Bladder microvascular endothelial cell (primary cell): ENCODE results near the gene CES2. TPM values are rescaled to one million over a fixed set of nuclear protein-coding genes. Genes with fewer than 3 reads are reported as not detected.

ENCODE experiments used
- total RNA-seq: library from RNA; depleted of rRNA; stranded (reverse); fragments of >200 nt; gene quantifications from 2 replicates; pipeline ENCODE4 v1.2.3, GENCODE V29; 2014

Gene CES2, protein sequence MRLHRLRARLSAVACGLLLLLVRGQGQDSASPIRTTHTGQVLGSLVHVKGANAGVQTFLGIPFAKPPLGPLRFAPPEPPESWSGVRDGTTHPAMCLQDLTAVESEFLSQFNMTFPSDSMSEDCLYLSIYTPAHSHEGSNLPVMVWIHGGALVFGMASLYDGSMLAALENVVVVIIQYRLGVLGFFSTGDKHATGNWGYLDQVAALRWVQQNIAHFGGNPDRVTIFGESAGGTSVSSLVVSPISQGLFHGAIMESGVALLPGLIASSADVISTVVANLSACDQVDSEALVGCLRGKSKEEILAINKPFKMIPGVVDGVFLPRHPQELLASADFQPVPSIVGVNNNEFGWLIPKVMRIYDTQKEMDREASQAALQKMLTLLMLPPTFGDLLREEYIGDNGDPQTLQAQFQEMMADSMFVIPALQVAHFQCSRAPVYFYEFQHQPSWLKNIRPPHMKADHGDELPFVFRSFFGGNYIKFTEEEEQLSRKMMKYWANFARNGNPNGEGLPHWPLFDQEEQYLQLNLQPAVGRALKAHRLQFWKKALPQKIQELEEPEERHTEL
- total RNA-seq: 14.2 and 17.7 TPM in 2 replicates

DNA sequence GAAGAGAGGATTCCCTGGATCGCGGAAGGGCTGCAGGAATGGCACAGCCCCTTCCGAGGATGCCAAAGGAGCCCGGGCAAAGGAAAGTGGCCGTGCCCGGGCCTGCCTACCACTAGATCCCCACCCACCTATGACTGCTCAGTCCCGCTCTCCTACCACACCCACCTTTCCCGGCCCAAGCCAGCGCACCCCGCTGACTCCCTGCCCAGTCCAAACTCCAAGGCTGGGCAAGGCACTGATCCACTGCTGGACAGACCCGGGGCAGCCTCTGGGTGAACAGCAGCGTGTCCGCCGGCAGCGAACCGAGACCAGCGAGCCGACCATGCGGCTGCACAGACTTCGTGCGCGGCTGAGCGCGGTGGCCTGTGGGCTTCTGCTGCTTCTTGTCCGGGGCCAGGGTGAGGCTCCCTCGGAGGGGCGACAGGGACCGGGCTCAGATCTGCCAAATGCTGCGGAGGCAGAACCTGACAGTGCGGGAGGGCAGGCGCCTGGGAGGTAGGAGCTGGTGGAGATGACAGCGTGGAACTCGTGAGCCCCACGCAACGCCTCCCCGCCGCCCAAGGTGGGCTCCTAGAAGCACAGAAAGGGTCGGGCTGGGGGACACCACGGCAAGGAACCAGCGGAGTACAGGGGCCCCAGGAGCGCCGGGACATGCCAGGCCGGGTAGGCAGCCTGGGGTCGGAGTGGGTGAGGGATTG is at the start of gene CES2:
Gene CES2 (plus strand): TSS at position 203 of the 698 bp plus-strand sequence. CDS start 120 bp downstream, at position 323.

DNA sequence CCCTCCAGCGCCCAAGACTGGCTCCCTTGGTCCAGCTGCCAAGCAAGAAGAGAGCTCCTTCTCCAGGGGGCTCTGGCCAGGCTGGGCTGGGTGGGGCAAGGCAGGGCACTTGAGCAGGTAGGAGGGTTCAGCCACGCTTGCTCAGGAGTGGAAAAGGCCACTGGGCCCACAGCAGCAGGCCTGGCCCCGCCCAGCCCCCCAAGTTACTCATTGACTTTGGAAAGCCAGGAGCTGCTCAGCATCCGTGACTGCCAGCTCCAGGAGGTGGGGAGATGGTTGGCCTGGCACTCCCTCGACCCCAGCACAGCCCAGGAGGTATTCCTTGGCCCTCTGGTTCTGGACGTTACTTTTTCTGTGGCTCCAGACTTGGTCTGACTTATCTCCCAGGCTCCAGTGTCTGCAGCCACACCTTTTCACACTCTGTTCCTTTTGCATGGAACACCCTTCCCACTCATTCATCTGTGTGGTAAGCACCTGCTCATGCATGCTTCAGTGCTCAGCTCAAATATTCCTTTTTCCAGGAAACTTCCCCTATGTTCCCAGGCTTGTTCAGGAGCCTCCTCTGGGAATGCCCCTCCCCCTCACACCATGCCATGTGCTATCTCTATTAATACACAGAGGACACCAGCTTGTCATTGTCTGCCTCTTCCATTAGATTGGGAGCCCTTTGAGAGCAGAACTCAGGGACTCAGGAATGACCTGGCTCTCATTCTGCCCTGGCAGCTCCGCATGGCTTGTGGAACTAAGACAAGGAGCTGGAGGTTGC is 16.3 kb upstream of the CES2 start, which contains the start of gene CDH16:
Gene CDH16 (minus strand): TSS at position 83 of the 766 bp plus-strand sequence. CDS start 820 bp downstream, outside the sequence.

DNA sequence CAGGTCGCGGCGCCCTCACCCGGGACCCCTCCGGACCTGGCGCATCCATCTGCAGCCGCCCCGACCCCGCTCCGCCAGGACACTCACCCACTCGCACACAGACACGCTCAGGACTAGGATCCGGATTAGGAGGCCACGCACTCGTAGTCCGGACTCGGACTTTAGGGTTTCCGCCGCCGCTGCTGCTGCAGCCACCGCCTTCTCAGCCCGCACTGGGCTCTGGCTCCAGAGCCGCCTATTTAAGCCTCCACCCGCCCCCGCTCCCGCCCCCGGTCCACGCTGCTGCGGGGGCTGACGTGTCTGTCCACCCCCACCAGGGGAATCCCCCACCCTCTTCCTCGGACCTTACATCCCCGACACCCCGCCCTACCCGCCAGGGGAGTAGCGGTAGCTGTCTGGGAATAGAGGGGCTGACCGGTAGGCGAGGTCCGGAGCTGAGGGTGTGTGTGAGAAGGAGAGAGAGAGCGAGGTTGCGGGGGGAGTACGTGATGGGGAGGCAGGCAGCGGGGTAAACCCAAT is 9.9 kb upstream of the CES2 start, which contains the start of gene RRAD:
Gene RRAD (minus strand): TSS at position 214 of the 519 bp plus-strand sequence. CDS start 356 bp downstream, outside the sequence.

DNA sequence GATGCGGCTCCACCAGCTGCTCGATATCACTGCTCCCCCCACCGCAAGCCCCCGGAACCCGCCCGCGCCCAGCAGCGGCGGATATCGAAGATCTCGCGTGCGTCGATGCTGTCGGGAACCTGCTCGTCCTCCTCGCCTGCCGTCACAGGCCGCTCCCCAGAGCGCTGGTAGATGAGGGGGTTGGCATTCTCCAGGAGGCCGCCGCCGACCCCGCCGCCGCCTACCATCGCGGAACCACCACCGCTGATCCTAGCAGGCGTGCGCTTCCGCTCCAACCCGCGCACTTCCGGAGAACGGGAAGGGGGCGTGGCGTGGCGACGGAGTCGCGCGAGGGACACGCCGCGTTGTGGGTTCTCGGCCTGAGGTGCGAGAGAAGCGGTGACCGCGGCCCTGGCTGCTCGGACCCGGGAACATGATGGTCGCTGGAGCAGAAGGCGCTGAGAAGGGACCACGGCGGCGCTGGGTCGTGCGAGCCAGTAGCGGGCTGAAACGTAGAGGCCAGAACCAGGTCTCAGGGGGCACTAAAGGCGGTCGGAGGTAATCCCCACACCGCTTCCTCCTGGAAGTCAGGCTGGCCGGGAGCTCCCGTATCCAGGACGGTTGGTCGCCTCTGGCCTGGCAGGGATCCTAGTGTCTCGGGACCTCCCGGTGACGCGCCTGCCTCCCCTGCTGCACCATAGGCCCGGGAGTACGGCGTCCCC is 1.0 kb upstream of the CES2 start, which contains the start of gene CIAO2B:
Gene CIAO2B (minus strand): TSS at position 265 of the 701 bp plus-strand sequence. CDS start 38 bp downstream, at position 227.

DNA sequence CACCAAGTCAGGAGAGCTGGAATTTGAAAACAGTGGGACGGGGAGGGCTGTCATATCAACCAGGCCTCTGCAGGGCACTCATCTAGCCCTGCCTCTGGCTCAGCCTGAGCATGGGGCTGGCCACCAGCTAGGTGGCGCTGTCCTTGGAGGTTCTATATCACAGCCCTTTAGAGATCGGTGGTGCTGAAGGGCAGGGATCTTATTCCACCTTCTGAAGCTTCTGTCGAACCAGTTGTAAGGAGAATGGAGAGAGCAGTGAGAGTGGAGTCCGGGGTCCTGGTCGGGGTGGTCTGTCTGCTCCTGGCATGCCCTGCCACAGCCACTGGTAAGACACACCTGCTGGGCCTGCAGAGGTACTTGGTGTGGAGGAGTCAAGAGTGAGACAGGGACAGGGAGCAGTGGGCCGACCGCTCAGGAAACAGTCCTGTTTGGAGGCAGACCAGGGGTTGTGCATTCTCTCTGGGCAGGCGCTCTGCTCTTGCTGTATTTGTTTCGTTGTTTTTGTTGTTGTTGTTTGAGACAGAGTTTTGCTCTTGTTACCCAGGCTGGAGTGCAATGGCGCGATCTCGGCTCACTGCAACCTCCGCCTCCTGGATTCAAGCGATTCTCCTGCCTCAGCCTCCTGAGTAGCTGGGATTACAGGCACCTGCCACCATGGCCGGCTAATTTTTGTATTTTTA is 25.9 kb downstream of the CES2 start, which contains the start of gene CES3:
Gene CES3 (plus strand): TSS at position 202 of the 680 bp plus-strand sequence. CDS start 42 bp downstream, at position 244.

DNA sequence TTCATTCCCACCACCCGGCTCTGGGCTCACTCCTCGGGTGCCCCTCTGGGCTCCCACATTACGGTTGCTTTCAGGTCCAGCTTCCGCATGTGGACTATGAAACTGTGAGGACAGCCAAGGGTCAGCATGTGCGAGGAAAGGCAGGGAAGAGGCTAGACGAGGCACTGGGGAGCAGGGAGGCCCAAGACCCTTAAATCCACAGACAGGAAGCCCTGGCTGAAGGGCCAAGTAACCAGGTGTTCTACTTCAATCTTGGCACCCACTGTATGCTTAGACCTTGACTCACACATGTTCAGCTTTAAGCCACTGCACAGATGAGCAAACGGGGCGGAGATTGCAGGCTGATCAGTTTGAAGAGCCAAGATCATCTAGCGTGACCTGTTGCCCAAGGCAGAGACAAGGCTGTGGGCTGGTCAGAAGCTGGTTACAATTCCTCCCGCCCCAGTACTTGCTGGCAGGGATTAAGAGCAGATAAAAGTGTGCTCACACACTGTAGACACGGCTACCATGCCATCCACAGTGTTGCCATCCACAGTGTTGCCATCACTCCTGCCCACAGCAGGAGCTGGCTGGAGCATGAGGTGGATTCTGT is 53.0 kb downstream of the CES2 start, which contains the start of gene CES4A:
Gene CES4A (plus strand): TSS at position 393 of the 592 bp plus-strand sequence. CDS start 184 bp downstream, at position 577.

Other genes starting within 250 kb of the CES2 start
- gene CMTM4, start 238.8 kb upstream of the CES2 start, total RNA-seq: 5.5 and 11.0 TPM in 2 replicates
- gene DYNC1LI2, start 183.9 kb upstream of the CES2 start, total RNA-seq: 97.0 and 170 TPM in 2 replicates
- 0.06 and 0.16 TPM in 2 replicates for gene TERB1, start 133.9 kb upstream of the CES2 start, total RNA-seq
- gene NAE1, start 104.5 kb upstream of the CES2 start, total RNA-seq: 46.6 and 47.7 TPM in 2 replicates
- gene CA7, start 91.1 kb upstream of the CES2 start, total RNA-seq: not detected in 2 replicates
- gene PDP2, start 55.0 kb upstream of the CES2 start, total RNA-seq: 2.6 and 10.6 TPM in 2 replicates
- not detected in 2 replicates for gene CDH16, start 16.6 kb upstream of the CES2 start, total RNA-seq
- gene RRAD, start 10.0 kb upstream of the CES2 start, total RNA-seq: 1.1 and 2.1 TPM in 2 replicates
- 131 and 136 TPM in 2 replicates for gene CIAO2B, start 1.1 kb upstream of the CES2 start, total RNA-seq
- gene CES3, start 25.8 kb downstream of the CES2 start, total RNA-seq: not detected in 2 replicates
- gene CES4A, start 53.1 kb downstream of the CES2 start, total RNA-seq: 0.49 and 1.7 TPM in 2 replicates
- gene CBFB, start 93.6 kb downstream of the CES2 start, total RNA-seq: 70.4 and 113 TPM in 2 replicates
- 7.9 and 22.1 TPM in 2 replicates for gene PHAF1, start 174.4 kb downstream of the CES2 start, total RNA-seq
- gene B3GNT9, start 215.5 kb downstream of the CES2 start, total RNA-seq: 1.3 and 4.0 TPM in 2 replicates
- 12.3 and 15.6 TPM in 2 replicates for gene TRADD, start 224.4 kb downstream of the CES2 start, total RNA-seq
- gene FBXL8, start 224.4 kb downstream of the CES2 start, total RNA-seq: 4.6 and 5.0 TPM in 2 replicates
- 1.9 and 4.0 TPM in 2 replicates for gene HSF4, start 229.2 kb downstream of the CES2 start, total RNA-seq
- gene NOL3, start 235.0 kb downstream of the CES2 start, total RNA-seq: 6.8 and 13.5 TPM in 2 replicates
- gene MATCAP1, start 248.4 kb downstream of the CES2 start, total RNA-seq: 7.8 and 18.3 TPM in 2 replicates